Measurements from ENCODE around the gene MCOLN1.

GRCh38 chr19:7494416-7495098, 27.9 kb upstream of the MCOLN1 start:
- TF ChIP-seq POLR2A (IDR thresholded peaks at IDR 0.05) = no peak
- TF ChIP-seq, protein P1, sequence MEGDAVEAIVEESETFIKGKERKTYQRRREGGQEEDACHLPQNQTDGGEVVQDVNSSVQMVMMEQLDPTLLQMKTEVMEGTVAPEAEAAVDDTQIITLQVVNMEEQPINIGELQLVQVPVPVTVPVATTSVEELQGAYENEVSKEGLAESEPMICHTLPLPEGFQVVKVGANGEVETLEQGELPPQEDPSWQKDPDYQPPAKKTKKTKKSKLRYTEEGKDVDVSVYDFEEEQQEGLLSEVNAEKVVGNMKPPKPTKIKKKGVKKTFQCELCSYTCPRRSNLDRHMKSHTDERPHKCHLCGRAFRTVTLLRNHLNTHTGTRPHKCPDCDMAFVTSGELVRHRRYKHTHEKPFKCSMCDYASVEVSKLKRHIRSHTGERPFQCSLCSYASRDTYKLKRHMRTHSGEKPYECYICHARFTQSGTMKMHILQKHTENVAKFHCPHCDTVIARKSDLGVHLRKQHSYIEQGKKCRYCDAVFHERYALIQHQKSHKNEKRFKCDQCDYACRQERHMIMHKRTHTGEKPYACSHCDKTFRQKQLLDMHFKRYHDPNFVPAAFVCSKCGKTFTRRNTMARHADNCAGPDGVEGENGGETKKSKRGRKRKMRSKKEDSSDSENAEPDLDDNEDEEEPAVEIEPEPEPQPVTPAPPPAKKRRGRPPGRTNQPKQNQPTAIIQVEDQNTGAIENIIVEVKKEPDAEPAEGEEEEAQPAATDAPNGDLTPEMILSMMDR (IDR thresholded peaks at IDR 0.05) = no peak

All from thyroid gland (tissue), 4 donors.